B cell (primary cell): ENCODE measurements around the gene COA5. TPM values are rescaled to one million over a fixed set of nuclear protein-coding genes. Genes with fewer than 3 reads are reported as not detected.

Experiments
- ATAC-seq: fragments of 200-7000 bp; cut with Tn5 transposase; one replicate; pipeline ENCODE4 v1.10.0; 2021; ENCODE audit warnings: low read depth, mild to moderate bottlenecking, moderate number of reproducible peaks, moderate library complexity
- CTCF ChIA-PET: fragments of 350-600 bp; sonication (Branson Sonifier 250); formaldehyde crosslinking; loops from one replicate; lab custom pipeline; 2021; ENCODE audit warnings: antibody characterized with exemption, inconsistent platforms; lab: Charles Lee
- POLR2A ChIA-PET: fragments of 350-600 bp; sonication (Branson Sonifier 250); formaldehyde crosslinking; loops from one replicate; lab custom pipeline; 2021; ENCODE audit warnings: antibody characterized with exemption; lab: Charles Lee
- DNase-seq: peaks from one replicate; pipeline ENCODE4 v3.0.0; 2013
- H2AFZ ChIP-seq: 2 replicates; pipeline ENCODE4 v1.6.1; 2012; ENCODE audit warnings: mild to moderate bottlenecking, low read depth, low read length; ENCODE audit not compliant: insufficient read depth, poor library complexity, severe bottlenecking
- H3K27ac ChIP-seq, 2 donors: 1 replicate in 1 of 2; 2 replicates in 1 of 2; pipeline ENCODE4 v1.5.1; 2012 to 2013; ENCODE audit warnings: low read length in 2 of 2, mild to moderate bottlenecking in 2 of 2, moderate library complexity in 1 of 2
- H3K27me3 ChIP-seq, 4 experiments: fragments of 200-600 bp in 1 of 4; sonication (generic) in 1 of 4; replicated peaks in 1 of 4; 1 replicate in 2 of 4; 2 replicates in 2 of 4; pipeline versions ENCODE4 v1.6.1 to v1.7.0; 2013 to 2016; ENCODE audit warnings: low read length in 3 of 4, mild to moderate bottlenecking in 2 of 4, mixed read lengths in 1 of 4, moderate library complexity in 1 of 4; ENCODE audit not compliant: insufficient read depth in 4 of 4, control insufficient read depth in 3 of 4; ENCODE audit errors: control extremely low read depth in 1 of 4
- H3K36me3 ChIP-seq, 2 experiments: replicated peaks in 1 of 2; 1 replicate in 1 of 2; 2 replicates in 1 of 2; pipeline versions ENCODE4 v1.6.1 to v1.7.1; 2013; ENCODE audit warnings: low read length in 1 of 2; ENCODE audit not compliant: insufficient read depth in 2 of 2, control insufficient read depth in 1 of 2; ENCODE audit errors: control extremely low read depth in 1 of 2, extremely low read depth in 1 of 2
- H3K4me1 ChIP-seq, 2 donors: fragments of 200-600 bp in 1 of 2; sonication (generic) in 1 of 2; 1 replicate in 1 of 2; 2 replicates in 1 of 2; pipeline versions ENCODE4 v1.5.1 to v1.6.1; 2013 to 2017; ENCODE audit warnings: low read length in 2 of 2; ENCODE audit not compliant: control insufficient read depth in 2 of 2, insufficient read depth in 2 of 2
- H3K4me2 ChIP-seq: replicated peaks from 2 replicates; pipeline ENCODE3; 2012; ENCODE audit warnings: mild to moderate bottlenecking, low read depth, low read length; ENCODE audit not compliant: poor library complexity, severe bottlenecking
- H3K4me3 ChIP-seq, 5 experiments: fragments of 200-600 bp in 1 of 5; sonication (generic) in 1 of 5; 1 replicate in 3 of 5; 2 replicates in 2 of 5; pipeline versions ENCODE4 v1.5.1 to v1.7.0; 2011 to 2016; ENCODE audit warnings: low read length in 4 of 5, mild to moderate bottlenecking in 4 of 5, low read depth in 2 of 5, control low read depth in 1 of 5, moderate library complexity in 1 of 5; ENCODE audit not compliant: insufficient read depth in 1 of 5; ENCODE audit errors: control extremely low read depth in 1 of 5, extremely low read depth in 1 of 5
- H3K79me2 ChIP-seq: fragments of 200-600 bp; sonication (generic); one replicate; pipeline ENCODE4 v1.6.0; 2016; ENCODE audit warnings: low read length; ENCODE audit not compliant: control insufficient read depth, insufficient read depth
- H3K9ac ChIP-seq: fragments of 200-600 bp; sonication (generic); 2 replicates; pipeline ENCODE4 v1.6.1; 2017; ENCODE audit warnings: mild to moderate bottlenecking, low read length, moderate library complexity
- H3K9me3 ChIP-seq, 3 donors: one replicate each; pipeline versions ENCODE4 v1.6.1 to v1.7.1; 2013; ENCODE audit warnings: low read length in 2 of 3; ENCODE audit not compliant: control insufficient read depth in 2 of 3, insufficient read depth in 1 of 3; ENCODE audit errors: control extremely low read depth in 1 of 3
- H4K20me1 ChIP-seq: 2 replicates; pipeline ENCODE4 v1.6.0; 2012; ENCODE audit warnings: mild to moderate bottlenecking, low read length; ENCODE audit not compliant: insufficient read depth, control insufficient read depth, poor library complexity, severe bottlenecking
- H3K27ac Mint-ChIP-seq: one replicate; pipeline ENCODE4 v1.8.0; 2021; ENCODE audit warnings: mixed read lengths
- H3K27me3 Mint-ChIP-seq: one replicate; pipeline ENCODE4 v1.8.0; 2021; ENCODE audit warnings: mixed read lengths
- H3K4me1 Mint-ChIP-seq: one replicate; pipeline ENCODE4 v1.8.0; 2021; ENCODE audit warnings: mixed read lengths
- H3K4me3 Mint-ChIP-seq: one replicate; pipeline ENCODE4 v1.8.0; 2021; ENCODE audit warnings: mixed read lengths
- H3K9me3 Mint-ChIP-seq: one replicate; pipeline ENCODE4 v1.8.0; 2022; ENCODE audit warnings: mixed read lengths; ENCODE audit not compliant: insufficient read depth
- EZH2 ChIP-seq: IDR thresholded peaks from 2 replicates; pipeline ENCODE4 v1.6.1; 2012; ENCODE audit warnings: borderline replicate concordance, low read depth, mild to moderate bottlenecking, moderate library complexity, low read length; ENCODE audit not compliant: insufficient read depth, poor library complexity, severe bottlenecking
- WGBS: methylation state at CpG from one replicate; pipeline ENCODE4 v1.1.5; 2013; ENCODE audit warnings: missing lambda C conversion rate; ENCODE audit not compliant: insufficient coverage; 5-methylcytosine and 5-hydroxymethylcytosine counted together
- intact Hi-C: fragments of 100-400 bp; cut with micrococcal nuclease; formaldehyde crosslinking; loops from one replicate; pipeline ENCODE4 v1.10.0; 2022
- polyA plus RNA-seq: library from polyadenylated mRNA; depleted of rRNA; stranded (reverse); fragments of >200 nt; gene quantifications from 2 replicates; pipeline ENCODE4 v1.2.3, GENCODE V29; 2012
- total RNA-seq, 2 donors: library from RNA; stranded (reverse); fragments of 120-200 nt in 1 of 2; gene quantifications; 1 replicate in 1 of 2; 2 replicates in 1 of 2; pipeline versions ENCODE4 v1.2.3 to v1.2.4, GENCODE V29; 2013 to 2022
- TF ChIP-seq, protein P1 (sequence below): fragments of 200-600 bp; IDR thresholded peaks from one replicate; pipeline ENCODE4 v1.8.0; 2022; ENCODE audit warnings: antibody characterized with exemption, mild to moderate bottlenecking

COA5 gene
- total and polyA plus RNA-seq, 2 donors (not counting 1 experiment from before 2014, with no cell fraction given): 23.2 to 46.9 TPM

DNA sequence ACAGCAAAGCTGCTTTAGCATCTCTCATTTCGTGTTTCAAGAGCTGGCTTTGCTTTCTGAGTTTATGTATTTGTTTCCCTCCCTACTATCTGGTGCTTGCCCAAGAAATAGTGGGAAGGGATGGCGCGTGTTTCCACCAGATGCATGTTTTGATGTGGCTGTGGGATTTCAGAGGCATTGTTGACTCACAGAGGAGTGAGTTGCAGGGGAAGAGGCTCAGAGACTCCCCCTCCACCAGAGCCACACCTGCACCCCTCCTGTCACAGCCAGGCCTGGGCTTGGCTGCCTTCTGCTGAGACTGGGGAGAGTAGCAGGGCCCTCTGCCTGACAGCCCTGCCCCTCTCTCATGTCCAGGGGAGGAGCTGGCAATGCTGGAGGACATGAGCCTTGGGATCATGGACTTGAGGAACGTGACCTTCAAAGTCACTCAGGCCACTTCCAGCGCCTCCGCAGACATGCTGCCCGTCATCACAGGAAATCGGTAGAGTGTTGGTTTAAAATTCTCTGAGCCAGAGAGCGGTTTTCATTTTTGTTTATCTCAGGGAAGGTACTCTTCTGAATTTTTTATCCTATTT lies 42.9 kb downstream of the COA5 start:
- ChIA-PET POLR2A (interaction anchor here (0.6 kb wide), 1 partner anchor 749 kb away, joined by 8 read pairs; no protein-coding TSS in a partner anchor), CTCF (no interaction called here)
- Histone ChIP-seq H4K20me1 (no peaks in the 10 kb centered on the region), H3K79me2 (no peaks in the 10 kb centered on the region), H3K9me3 (no peaks in the 10 kb centered on the region), H2AFZ (no peak overlapping the region), H3K9ac (no peak overlapping the region), H3K27me3 (no peaks in the 10 kb centered on the region), H3K4me1 (no peaks in the 10 kb centered on the region), H3K4me2 (no peak overlapping the region), H3K4me3 (no peak overlapping the region), H3K27ac (no peak overlapping the region), H3K36me3 (peaks cover 11 to 19% of the 10 kb centered on the region in 2 experiments)
- 100% methylated on average over 1 of the region's 9 CpGs for WGBS
- no peak overlapping the region for H3K4me3 Mint-ChIP-seq
- H3K4me1 Mint-ChIP-seq: no peaks in the 10 kb centered on the region
- no peaks in the 10 kb centered on the region for H3K27me3 Mint-ChIP-seq
- H3K27ac Mint-ChIP-seq: no peak overlapping the region
- no peaks in the 10 kb centered on the region for H3K9me3 Mint-ChIP-seq
- no peak for DNase-seq
- intact Hi-C loops: loop anchor here (5.0 kb wide), 1 partner anchor 272 kb away; no protein-coding TSS in a partner anchor
- no peak for ATAC-seq
- no peak for TF ChIP-seq EZH2
- TF ChIP-seq, protein P1, sequence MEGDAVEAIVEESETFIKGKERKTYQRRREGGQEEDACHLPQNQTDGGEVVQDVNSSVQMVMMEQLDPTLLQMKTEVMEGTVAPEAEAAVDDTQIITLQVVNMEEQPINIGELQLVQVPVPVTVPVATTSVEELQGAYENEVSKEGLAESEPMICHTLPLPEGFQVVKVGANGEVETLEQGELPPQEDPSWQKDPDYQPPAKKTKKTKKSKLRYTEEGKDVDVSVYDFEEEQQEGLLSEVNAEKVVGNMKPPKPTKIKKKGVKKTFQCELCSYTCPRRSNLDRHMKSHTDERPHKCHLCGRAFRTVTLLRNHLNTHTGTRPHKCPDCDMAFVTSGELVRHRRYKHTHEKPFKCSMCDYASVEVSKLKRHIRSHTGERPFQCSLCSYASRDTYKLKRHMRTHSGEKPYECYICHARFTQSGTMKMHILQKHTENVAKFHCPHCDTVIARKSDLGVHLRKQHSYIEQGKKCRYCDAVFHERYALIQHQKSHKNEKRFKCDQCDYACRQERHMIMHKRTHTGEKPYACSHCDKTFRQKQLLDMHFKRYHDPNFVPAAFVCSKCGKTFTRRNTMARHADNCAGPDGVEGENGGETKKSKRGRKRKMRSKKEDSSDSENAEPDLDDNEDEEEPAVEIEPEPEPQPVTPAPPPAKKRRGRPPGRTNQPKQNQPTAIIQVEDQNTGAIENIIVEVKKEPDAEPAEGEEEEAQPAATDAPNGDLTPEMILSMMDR: no peak

DNA sequence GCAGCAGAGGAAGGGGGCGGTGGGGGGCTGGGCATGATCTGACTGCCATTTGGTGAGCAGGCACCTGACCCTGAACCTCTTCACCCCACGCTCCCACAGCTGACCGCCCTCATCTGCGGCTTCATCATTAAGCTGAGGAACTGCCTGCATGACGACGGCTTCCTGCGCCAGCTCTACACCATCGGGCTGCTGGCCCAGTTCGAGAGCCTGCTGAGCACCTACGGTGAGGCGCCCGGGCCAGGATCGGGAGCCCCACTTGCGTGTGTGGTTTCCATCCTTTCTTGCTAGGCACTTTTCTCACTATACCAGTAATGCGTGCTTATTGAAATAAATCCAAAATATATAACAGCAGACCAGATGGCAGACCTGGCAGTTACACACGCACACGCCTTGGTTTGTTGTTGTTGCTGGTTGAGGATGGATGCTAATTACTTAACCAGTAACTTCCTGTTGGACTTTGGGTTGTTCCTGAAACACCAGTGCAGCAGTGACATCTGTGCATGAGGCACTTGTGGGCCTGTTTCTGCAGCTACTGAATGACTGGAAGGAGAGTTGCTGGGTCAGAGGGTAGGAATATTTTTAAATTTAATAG lies 43.7 kb downstream of the COA5 start:
- Histone ChIP-seq H3K9ac (no peak overlapping the region), H4K20me1 (no peaks in the 10 kb centered on the region), H3K4me1 (peaks cover 0 to 4% of the 10 kb centered on the region in 2 donors), H3K9me3 (no peaks in the 10 kb centered on the region), H3K27me3 (no peaks in the 10 kb centered on the region), H3K79me2 (no peaks in the 10 kb centered on the region), H3K36me3 (peaks cover 10 to 17% of the 10 kb centered on the region in 2 experiments), H2AFZ (no peak overlapping the region), H3K27ac (no peak overlapping the region), H3K4me3 (no peak overlapping the region), H3K4me2 (no peak overlapping the region)
- TF ChIP-seq, protein P1: no peak
- TF ChIP-seq EZH2: no peak
- Mint-ChIP-seq H3K27me3 (no peaks in the 10 kb centered on the region), H3K4me3 (no peak overlapping the region), H3K4me1 (peaks cover 5% of the 10 kb centered on the region), H3K9me3 (no peaks in the 10 kb centered on the region), H3K27ac (no peak overlapping the region)
- intact Hi-C loops: loop anchor here (5.0 kb wide), 1 partner anchor 273 kb away; no protein-coding TSS in a partner anchor
- WGBS: 87% methylated on average over 14 of the region's 17 CpGs
- CTCF ChIA-PET: no interaction called here
- DNase-seq: no peak
- POLR2A ChIA-PET: no interaction called here
- ATAC-seq: no peak
